Glomerular visceral epithelial cell (primary cell): ENCODE results near the gene CFAP97D2.

Source experiments
- DNase-seq: peaks from one replicate; pipeline ENCODE4 v3.0.0-alpha.2; 2016; ENCODE audit errors: extremely low spot score

CFAP97D2 gene

DNA sequence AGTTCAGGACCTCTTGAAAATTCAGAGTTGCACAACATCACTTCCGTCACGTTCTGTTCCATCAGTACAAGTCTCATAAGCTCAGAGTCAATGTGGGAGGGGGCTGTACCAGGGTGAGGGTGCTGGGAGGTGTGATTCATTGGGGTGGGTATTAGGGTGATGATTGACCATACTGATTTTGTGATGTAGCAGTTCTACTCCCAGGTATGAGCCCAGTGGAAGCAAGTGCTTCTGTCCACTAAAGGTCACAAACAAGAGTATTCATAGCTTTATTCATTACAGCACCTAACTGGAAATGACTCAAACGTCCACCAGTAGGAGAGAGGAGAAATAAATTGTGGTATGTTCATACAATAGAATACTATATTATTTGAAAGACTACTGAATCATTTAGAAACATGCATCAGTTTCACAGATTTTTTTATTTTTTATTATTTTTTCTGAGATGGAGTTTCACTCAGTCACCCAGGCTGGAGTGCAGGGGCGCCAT is 90.3 kb downstream of the CFAP97D2 start:
- DNase-seq: no peak
